Lung (tissue), 12 donors: ENCODE measurements around the gene ARL14EP. TPM values are rescaled to one million over a fixed set of nuclear protein-coding genes. Genes with fewer than 3 reads are reported as not detected.

Experiments used
- ATAC-seq: fragments of 200-7000 bp; cut with Tn5 transposase; one replicate; pipeline ENCODE4 v1.9.1; 2020; ENCODE audit warnings: moderate number of reproducible peaks; ENCODE audit not compliant: insufficient read depth, low FRiP score
- DNase-seq, 3 donors: peaks; one replicate each; pipeline ENCODE4 v3.0.0-alpha.2; 2013 to 2017
- H3K27ac ChIP-seq, 2 donors: one replicate each; pipeline ENCODE4 v1.5.1; 2013; ENCODE audit warnings: mild to moderate bottlenecking in 2 of 2, moderate library complexity in 2 of 2, control low read depth in 1 of 2, inconsistent platforms in 1 of 2, low read depth in 1 of 2, low read length in 1 of 2
- H3K27me3 ChIP-seq, 3 donors: one replicate each; pipeline ENCODE4 v1.5.1; 2013; ENCODE audit warnings: low read length in 2 of 3; ENCODE audit not compliant: control insufficient read depth in 3 of 3, insufficient read depth in 3 of 3
- H3K36me3 ChIP-seq, 4 donors: one replicate each; pipeline ENCODE4 v1.5.1; 2013; ENCODE audit warnings: low read length in 4 of 4, mild to moderate bottlenecking in 1 of 4, moderate library complexity in 1 of 4; ENCODE audit not compliant: control insufficient read depth in 4 of 4, insufficient read depth in 4 of 4
- H3K4me1 ChIP-seq, 5 donors: one replicate each; pipeline ENCODE4 v1.5.1; 2013; ENCODE audit warnings: low read length in 5 of 5, mild to moderate bottlenecking in 2 of 5, moderate library complexity in 1 of 5; ENCODE audit not compliant: control insufficient read depth in 5 of 5, insufficient read depth in 5 of 5
- H3K4me3 ChIP-seq: one replicate; pipeline ENCODE4 v1.5.1; 2013; ENCODE audit warnings: mild to moderate bottlenecking, control low read depth, moderate library complexity
- H3K9ac ChIP-seq, 2 donors: one replicate each; pipeline ENCODE4 v1.5.1; 2013; ENCODE audit warnings: low read length in 2 of 2, control low read depth in 1 of 2; ENCODE audit not compliant: insufficient read depth in 1 of 2
- H3K9me3 ChIP-seq, 4 donors: one replicate each; pipeline ENCODE4 v1.5.1; 2013; ENCODE audit warnings: low read length in 3 of 4, mild to moderate bottlenecking in 1 of 4, moderate library complexity in 1 of 4; ENCODE audit not compliant: control insufficient read depth in 4 of 4, insufficient read depth in 3 of 4
- CTCF ChIP-seq: IDR thresholded peaks from 2 replicates; pipeline ENCODE4 v1.5.1; 2012; ENCODE audit warnings: mild to moderate bottlenecking; ENCODE audit errors: control extremely low read depth, extremely low read depth
- WGBS, 2 donors: extraction: QIAGEN DNeasy Blood & Tissue Kit; methylation state at CpG; one replicate each; pipeline ENCODE4 v1.1.7; 2013; 5-methylcytosine and 5-hydroxymethylcytosine counted together
- polyA plus RNA-seq, 2 donors: library from polyadenylated mRNA; stranded (reverse); fragments of 200-250 nt; gene quantifications; one replicate each; pipeline ENCODE4 v1.2.1, GENCODE V29; 2013
- total RNA-seq, 2 donors: library from RNA; depleted of rRNA in 1 of 2; stranded (reverse); fragments of >200 nt in 1 of 2; gene quantifications; one replicate each; pipeline ENCODE4 v1.2.1, GENCODE V29; 2014 to 2021
- donor health status: control.
- donor health status: control.
- donor health status: Bipolar disorder and iron deficiency.
- donor health status: healthy.
- donor health status: DM: yes; HTN: yes; CAD: no.

The ARL14EP gene
- total and polyA plus RNA-seq, 4 donors, result 8.3 to 29.4 (median 13.0) TPM

- H3K9ac ChIP-seq, result no peak overlapping the region
- DNase-seq (no peak), ATAC-seq (no peak)
- no peak for TF ChIP-seq CTCF
- H3K27ac ChIP-seq, result no peak overlapping the region
- no peak overlapping the region for H3K4me3 ChIP-seq
- H3K9me3 ChIP-seq, result peaks cover 0 to 4% (median 0%) of the 10 kb centered on the region in 4 donors
- no peaks in the 10 kb centered on the region for H3K4me1 ChIP-seq
- no peaks in the 10 kb centered on the region for H3K27me3 ChIP-seq
- WGBS, 2 donors, result 90 to 93% methylated on average over 8 of the region's 8 CpGs
- H3K36me3 ChIP-seq, result no peaks in the 10 kb centered on the region
Measured at GRCh38 chr11:30295178-30295885, 27.6 kb upstream of the ARL14EP start.

- TF ChIP-seq CTCF, result no peak
- Histone ChIP-seq H3K27ac (no peak overlapping the region), H3K9ac (no peak overlapping the region), H3K36me3 (no peaks in the 10 kb centered on the region), H3K4me3 (no peak overlapping the region), H3K9me3 (no peaks in the 10 kb centered on the region), H3K4me1 (no peaks in the 10 kb centered on the region), H3K27me3 (no peaks in the 10 kb centered on the region)
- WGBS, 2 donors, result 97 to 99% methylated on average over 1 of the region's 1 CpG
- ATAC-seq, result no peak
- DNase-seq, result no peak
Measured at GRCh38 chr11:30304620-30305019, 18.3 kb upstream of the ARL14EP start.

- Histone ChIP-seq H3K9me3 (peaks cover 0 to 1% (median 0%) of the 10 kb centered on the region in 4 donors), H3K36me3 (no peaks in the 10 kb centered on the region), H3K27ac (no peak overlapping the region), H3K4me1 (no peaks in the 10 kb centered on the region), H3K4me3 (no peak overlapping the region), H3K9ac (no peak overlapping the region), H3K27me3 (no peaks in the 10 kb centered on the region)
- ATAC-seq, result no peak
- 82 to 95% methylated on average over 1 of the region's 1 CpG for WGBS, 2 donors
- no peak for DNase-seq
- TF ChIP-seq CTCF, result no peak
Measured at GRCh38 chr11:30310623-30311022, 12.3 kb upstream of the ARL14EP start.

- DNase-seq (no peak), ATAC-seq (no peak)
- Histone ChIP-seq H3K27me3 (no peaks in the 10 kb centered on the region), H3K4me1 (no peaks in the 10 kb centered on the region), H3K9ac (no peak overlapping the region), H3K36me3 (no peaks in the 10 kb centered on the region), H3K27ac (no peak overlapping the region), H3K4me3 (no peak overlapping the region), H3K9me3 (peaks cover 0 to 1% (median 0%) of the 10 kb centered on the region in 4 donors)
- 43 to 47% methylated on average over 2 of the region's 2 CpGs for WGBS, 2 donors
- no peak for TF ChIP-seq CTCF
Measured at GRCh38 chr11:30311189-30311588, 11.7 kb upstream of the ARL14EP start.
